OCI-LY7 (cell line): ENCODE measurements around the gene POU6F2. TPM values are rescaled to one million over a fixed set of nuclear protein-coding genes. Genes with fewer than 3 reads are reported as not detected.

Experiments
- BruUV-seq: library from RNA; stranded (reverse); fragments of 400-500 nt; replicated peaks from 2 replicates; lab custom pipeline; 2021; lab: Mats Ljungman, UMichigan
- CTCF ChIA-PET: fragments of 300-600 bp; sonication (Branson Sonifier 250); formaldehyde crosslinking; loops from one replicate; lab custom pipeline; 2022; ENCODE audit warnings: antibody characterized with exemption; ENCODE audit not compliant: unreplicated experiment; lab: Charles Lee
- POLR2A ChIA-PET: fragments of 300-600 bp; sonication (Branson Sonifier 250); formaldehyde crosslinking; loops from one replicate; lab custom pipeline; 2022; ENCODE audit warnings: antibody characterized with exemption; lab: Charles Lee
- DNase-seq: peaks from one replicate; pipeline ENCODE4 v3.0.0-alpha.2; 2015; ENCODE audit warnings: low spot score
- H2AFZ ChIP-seq: fragments of 200-600 bp; sonication (generic), shearing (Covaris generic); 2 replicates; pipeline ENCODE4 v1.6.1; 2014; ENCODE audit warnings: mild to moderate bottlenecking, antibody characterized with exemption, low read length, moderate library complexity
- H3K27ac ChIP-seq: fragments of 200-600 bp; sonication (generic); 2 replicates; pipeline ENCODE4 v1.5.1; 2014; ENCODE audit warnings: mixed run types, low read depth, mild to moderate bottlenecking, moderate library complexity, low read length, inconsistent platforms; ENCODE audit not compliant: poor library complexity, severe bottlenecking
- H3K36me3 ChIP-seq: fragments of 200-600 bp; sonication (generic); 2 replicates; pipeline ENCODE4 v1.6.1; 2014; ENCODE audit warnings: mild to moderate bottlenecking, antibody characterized with exemption, low read length, moderate library complexity, mixed read lengths; ENCODE audit not compliant: insufficient read depth
- H3K4me1 ChIP-seq: fragments of 200-600 bp; sonication (generic); 2 replicates; pipeline ENCODE4 v1.5.1; 2014; ENCODE audit warnings: mild to moderate bottlenecking, low read length; ENCODE audit not compliant: insufficient read depth, poor library complexity, severe bottlenecking
- H3K4me2 ChIP-seq: fragments of 200-600 bp; sonication (generic); 2 replicates; pipeline ENCODE4 v1.6.1; 2014; ENCODE audit warnings: mild to moderate bottlenecking, low read length
- H3K4me3 ChIP-seq: fragments of 200-600 bp; sonication (generic); 2 replicates; pipeline ENCODE4 v1.5.1; 2014; ENCODE audit warnings: mild to moderate bottlenecking, low read depth, low read length; ENCODE audit not compliant: poor library complexity, severe bottlenecking
- H3K79me2 ChIP-seq: fragments of 200-600 bp; sonication (generic); 2 replicates; pipeline ENCODE4 v1.6.1; 2016; ENCODE audit warnings: low read depth, mild to moderate bottlenecking, low read length, moderate library complexity, mixed read lengths; ENCODE audit not compliant: insufficient read depth
- H3K9me2 ChIP-seq: fragments of 200-600 bp; sonication (generic); 2 replicates; pipeline ENCODE4 v1.6.1; 2016; ENCODE audit warnings: mild to moderate bottlenecking, low read length, mixed read lengths; ENCODE audit not compliant: insufficient read depth
- H3K9me3 ChIP-seq: fragments of 200-600 bp; sonication (generic); 2 replicates; pipeline ENCODE4 v1.6.1; 2014; ENCODE audit warnings: mild to moderate bottlenecking, mixed run types, low read length, mixed read lengths
- H4K20me1 ChIP-seq: fragments of 200-600 bp; sonication (generic); 2 replicates; pipeline ENCODE4 v1.6.1; 2014; ENCODE audit warnings: mild to moderate bottlenecking, antibody characterized with exemption, low read length, moderate library complexity, mixed read lengths; ENCODE audit not compliant: insufficient read depth
- EZH2phosphoT487 ChIP-seq: fragments of 200-600 bp; sonication (generic); IDR thresholded peaks from 2 replicates; pipeline ENCODE4 v1.6.1; 2018; ENCODE audit warnings: low read depth, borderline replicate concordance, mild to moderate bottlenecking, mixed run types, antibody characterized with exemption, low read length, moderate library complexity, mixed read lengths
- intact Hi-C: fragments of 100-400 bp; cut with micrococcal nuclease; formaldehyde crosslinking; loops from one replicate; pipeline ENCODE4 v1.10.0; 2022; ENCODE audit not compliant: unreplicated experiment
- total RNA-seq, 2 experiments: library from RNA; depleted of rRNA in 1 of 2; stranded (reverse); fragments of >200 nt in 1 of 2; shearing (Covaris generic) in 1 of 2; gene quantifications; 2 replicates each; pipeline ENCODE4 v1.2.3, GENCODE V29; 2014 to 2022
- TF ChIP-seq, protein P1 (sequence below): fragments of 200-600 bp; sonication (generic); conservative IDR thresholded peaks from 2 replicates; pipeline ENCODE4 v1.5.1; 2014; ENCODE audit warnings: mild to moderate bottlenecking, antibody characterized with exemption, low read length, moderate library complexity, mixed read lengths

POU6F2 gene
- total RNA-seq, 2 experiments from 2014 or later, result 0.40 TPM; not detected in 1

DNA sequence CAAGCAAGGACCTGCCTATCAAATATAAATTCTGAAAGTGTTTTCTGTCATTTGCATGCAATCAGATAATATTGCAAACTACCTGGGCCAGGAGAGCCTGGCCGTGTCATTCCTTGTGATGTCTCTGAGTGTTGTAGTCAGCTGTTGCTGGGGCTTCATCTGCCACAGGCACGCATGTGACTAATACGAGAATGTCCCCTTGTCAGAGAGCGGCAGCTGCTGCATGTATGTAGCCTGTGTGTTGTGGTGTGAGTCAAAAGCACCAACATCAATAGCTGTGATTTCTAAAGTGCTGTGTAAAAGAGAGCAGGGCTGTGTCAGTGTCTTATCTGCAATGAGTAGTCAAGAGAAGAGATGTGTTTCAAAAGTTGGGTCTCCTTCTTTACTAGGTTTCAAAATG lies 155.4 kb downstream of the POU6F2 start:
- Histone ChIP-seq H3K9me3 (no peaks in the 10 kb centered on the region), H3K9me2 (no peaks in the 10 kb centered on the region), H2AFZ (no peak overlapping the region), H3K4me3 (no peak overlapping the region), H3K79me2 (no peaks in the 10 kb centered on the region), H3K27ac (no peak overlapping the region), H3K4me1 (no peaks in the 10 kb centered on the region), H3K4me2 (no peak overlapping the region), H3K36me3 (no peaks in the 10 kb centered on the region), H4K20me1 (no peaks in the 10 kb centered on the region)
- intact Hi-C loops, result no loop called here
- POLR2A ChIA-PET, result no interaction called here
- CTCF ChIA-PET, result no interaction called here
- no TSS peak for BruUV-seq
- TF ChIP-seq, protein P1, sequence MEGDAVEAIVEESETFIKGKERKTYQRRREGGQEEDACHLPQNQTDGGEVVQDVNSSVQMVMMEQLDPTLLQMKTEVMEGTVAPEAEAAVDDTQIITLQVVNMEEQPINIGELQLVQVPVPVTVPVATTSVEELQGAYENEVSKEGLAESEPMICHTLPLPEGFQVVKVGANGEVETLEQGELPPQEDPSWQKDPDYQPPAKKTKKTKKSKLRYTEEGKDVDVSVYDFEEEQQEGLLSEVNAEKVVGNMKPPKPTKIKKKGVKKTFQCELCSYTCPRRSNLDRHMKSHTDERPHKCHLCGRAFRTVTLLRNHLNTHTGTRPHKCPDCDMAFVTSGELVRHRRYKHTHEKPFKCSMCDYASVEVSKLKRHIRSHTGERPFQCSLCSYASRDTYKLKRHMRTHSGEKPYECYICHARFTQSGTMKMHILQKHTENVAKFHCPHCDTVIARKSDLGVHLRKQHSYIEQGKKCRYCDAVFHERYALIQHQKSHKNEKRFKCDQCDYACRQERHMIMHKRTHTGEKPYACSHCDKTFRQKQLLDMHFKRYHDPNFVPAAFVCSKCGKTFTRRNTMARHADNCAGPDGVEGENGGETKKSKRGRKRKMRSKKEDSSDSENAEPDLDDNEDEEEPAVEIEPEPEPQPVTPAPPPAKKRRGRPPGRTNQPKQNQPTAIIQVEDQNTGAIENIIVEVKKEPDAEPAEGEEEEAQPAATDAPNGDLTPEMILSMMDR, result no peak
- no peak for DNase-seq

DNA sequence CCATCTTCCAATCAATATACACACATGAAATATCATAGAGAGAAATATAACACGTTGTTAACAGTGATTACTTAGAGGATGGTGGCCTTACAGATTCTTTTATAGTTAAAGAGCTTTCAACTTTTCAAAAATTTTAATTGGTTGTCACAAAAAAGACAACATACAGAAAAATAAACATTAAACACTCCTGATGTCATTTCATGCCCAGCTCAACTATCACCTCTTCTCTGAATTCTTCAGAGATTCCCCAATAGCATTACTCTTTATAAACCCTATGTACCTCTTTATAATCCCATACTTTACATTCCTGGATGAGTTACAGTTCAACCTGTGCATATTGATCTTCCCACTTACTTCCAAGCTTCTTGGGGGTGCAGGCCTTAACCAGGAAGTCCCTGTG lies 159.8 kb downstream of the POU6F2 start:
- Histone ChIP-seq H3K4me1 (no peaks in the 10 kb centered on the region), H3K27ac (no peak overlapping the region), H3K9me2 (no peaks in the 10 kb centered on the region), H2AFZ (no peak overlapping the region), H3K4me3 (no peak overlapping the region), H3K79me2 (no peaks in the 10 kb centered on the region), H4K20me1 (no peaks in the 10 kb centered on the region), H3K36me3 (no peaks in the 10 kb centered on the region), H3K9me3 (no peaks in the 10 kb centered on the region), H3K4me2 (no peak overlapping the region)
- DNase-seq, result no peak
- no peak for TF ChIP-seq EZH2phosphoT487
- TF ChIP-seq, protein P1, result no peak
- BruUV-seq, result no TSS peak
- CTCF ChIA-PET, result no interaction called here
- intact Hi-C loops, result no loop called here
- POLR2A ChIA-PET, result interaction anchor here (0.8 kb wide), 1 partner anchor 10 kb away, joined by 3 read pairs; no protein-coding TSS in a partner anchor

DNA sequence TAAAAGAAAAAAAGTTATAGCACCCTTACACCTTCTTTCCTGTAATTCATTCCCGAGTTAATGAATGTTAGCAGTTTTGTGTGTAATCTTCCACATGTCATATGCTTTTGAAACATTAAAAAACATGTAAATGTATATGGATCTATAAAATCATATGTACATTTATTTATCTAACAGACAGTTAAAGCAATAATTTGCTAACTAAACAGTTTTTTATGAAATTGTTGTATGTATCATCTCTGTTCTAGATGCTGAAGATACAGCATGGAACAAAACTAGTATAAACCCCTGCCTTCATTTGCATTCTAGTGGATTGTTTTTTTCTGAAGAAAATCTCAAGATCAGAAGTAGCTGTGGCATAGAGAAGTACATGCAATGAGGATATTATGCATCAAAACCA lies 165.0 kb downstream of the POU6F2 start:
- CTCF ChIA-PET, result no interaction called here
- H3K4me1 ChIP-seq, result no peaks in the 10 kb centered on the region
- H3K27ac ChIP-seq, result no peak overlapping the region
- no peak overlapping the region for H2AFZ ChIP-seq
- POLR2A ChIA-PET, result interaction anchor here (0.5 to 0.6 kb wide), 2 partner anchors 24 to 1235 kb away, joined by 3 read pairs; no protein-coding TSS in a partner anchor
- H3K36me3 ChIP-seq, result no peaks in the 10 kb centered on the region
- H3K4me3 ChIP-seq, result no peak overlapping the region
- H3K79me2 ChIP-seq, result no peaks in the 10 kb centered on the region
- no peaks in the 10 kb centered on the region for H3K9me3 ChIP-seq
- no TSS peak for BruUV-seq
- H3K4me2 ChIP-seq, result no peak overlapping the region
- H3K9me2 ChIP-seq, result no peaks in the 10 kb centered on the region
- intact Hi-C loops, result no loop called here
- H4K20me1 ChIP-seq, result no peaks in the 10 kb centered on the region
- no peak for DNase-seq
- no peak for TF ChIP-seq EZH2phosphoT487
- TF ChIP-seq, protein P1, result no peak
